ENCODE data around the gene FSCN2. TPM values are rescaled to one million over a fixed set of nuclear protein-coding genes. Genes with fewer than 3 reads are reported as not detected.

FSCN2 gene
- total and polyA plus RNA-seq, 5 donors from 2014 or later: 0.17 to 0.74 TPM; not detected in 3

- no peak for ATAC-seq (ENCODE audit: low read depth in 2 of 2)
- Mint-ChIP-seq H3K36me3 (no peaks in the 10 kb centered on the region), H3K4me3 (no peak overlapping the region), H3K4me1 (peaks cover 0 to 3% (median 0%) of the 10 kb centered on the region in 4 donors), H3K9me3 (no peaks in the 10 kb centered on the region), H3K27me3 (peaks cover 19% of the 10 kb centered on the region), H3K27ac (no peak overlapping the region)
- H3K36me3 ChIP-seq (ENCODE audit: control insufficient read depth, insufficient read depth, low read length): no peaks in the 10 kb centered on the region
- H3K27me3 ChIP-seq (ENCODE audit: control insufficient read depth, insufficient read depth, low read length): no peaks in the 10 kb centered on the region
- peak in 1 of 3 donors; percentile 43 for DNase-seq
- H3K27ac ChIP-seq (ENCODE audit: insufficient read depth, low read length, poor library complexity, severe bottlenecking): no peak overlapping the region
- H3K4me3 ChIP-seq (ENCODE audit: low read depth, low read length): no peak overlapping the region
- H3K9me3 ChIP-seq (ENCODE audit: control insufficient read depth in 2 of 2, low read length in 2 of 2): no peaks in the 10 kb centered on the region
- H3K4me1 ChIP-seq (ENCODE audit: control insufficient read depth, insufficient read depth, low read length, poor library complexity, severe bottlenecking): no peaks in the 10 kb centered on the region
Observed at GRCh38 chr17:81494626-81495377, 33.4 kb upstream of the FSCN2 start.

GRCh38 chr17:81498953-81499600, 29.1 kb upstream of the FSCN2 start:
- no peaks in the 10 kb centered on the region for H3K27me3 ChIP-seq (ENCODE audit: control insufficient read depth, insufficient read depth, low read length)
- H3K4me3 Mint-ChIP-seq: no peak overlapping the region
- no peaks in the 10 kb centered on the region for H3K36me3 Mint-ChIP-seq
- peaks cover 30% of the 10 kb centered on the region for H3K27me3 Mint-ChIP-seq
- no peak overlapping the region for H3K27ac Mint-ChIP-seq
- no peak overlapping the region for H3K27ac ChIP-seq (ENCODE audit: insufficient read depth, low read length, poor library complexity, severe bottlenecking)
- no peak for DNase-seq
- H3K9me3 Mint-ChIP-seq: no peaks in the 10 kb centered on the region
- no peaks in the 10 kb centered on the region for H3K36me3 ChIP-seq (ENCODE audit: control insufficient read depth, insufficient read depth, low read length)
- H3K4me1 Mint-ChIP-seq: no peaks in the 10 kb centered on the region
- H3K9me3 ChIP-seq (ENCODE audit: control insufficient read depth in 2 of 2, low read length in 2 of 2): no peaks in the 10 kb centered on the region
- no peaks in the 10 kb centered on the region for H3K4me1 ChIP-seq (ENCODE audit: control insufficient read depth, insufficient read depth, low read length, poor library complexity, severe bottlenecking)
- ATAC-seq (ENCODE audit: low read depth in 2 of 2): no peak
- H3K4me3 ChIP-seq (ENCODE audit: low read depth, low read length): no peak overlapping the region

GRCh38 chr17:81499601-81499970, 28.6 kb upstream of the FSCN2 start:
- H3K36me3 Mint-ChIP-seq: no peaks in the 10 kb centered on the region
- DNase-seq: no peak

GRCh38 chr17:81500047-81500446, 28.1 kb upstream of the FSCN2 start:
- Histone ChIP-seq H3K27me3 (ENCODE audit: control insufficient read depth, insufficient read depth, low read length) (no peaks in the 10 kb centered on the region), H3K36me3 (ENCODE audit: control insufficient read depth, insufficient read depth, low read length) (no peaks in the 10 kb centered on the region), H3K4me1 (ENCODE audit: control insufficient read depth, insufficient read depth, low read length, poor library complexity, severe bottlenecking) (no peaks in the 10 kb centered on the region), H3K4me3 (ENCODE audit: low read depth, low read length) (no peak overlapping the region), H3K27ac (ENCODE audit: insufficient read depth, low read length, poor library complexity, severe bottlenecking) (no peak overlapping the region), H3K9me3 (ENCODE audit: control insufficient read depth in 2 of 2, low read length in 2 of 2) (no peaks in the 10 kb centered on the region)
- ATAC-seq (ENCODE audit: low read depth in 2 of 2) (no peak), DNase-seq (no peak)
- no peak overlapping the region for H3K27ac Mint-ChIP-seq
- peaks cover 35% of the 10 kb centered on the region for H3K27me3 Mint-ChIP-seq
- no peaks in the 10 kb centered on the region for H3K4me1 Mint-ChIP-seq
- no peak overlapping the region for H3K4me3 Mint-ChIP-seq
- no peaks in the 10 kb centered on the region for H3K36me3 Mint-ChIP-seq
- H3K9me3 Mint-ChIP-seq: no peaks in the 10 kb centered on the region

More at GRCh38 chr17:81499601-81499970, 28.6 kb upstream of the FSCN2 start:
- no peak overlapping the region for H3K27ac ChIP-seq (ENCODE audit: insufficient read depth, low read length, poor library complexity, severe bottlenecking)
- no peaks in the 10 kb centered on the region for H3K4me1 Mint-ChIP-seq
- H3K4me1 ChIP-seq (ENCODE audit: control insufficient read depth, insufficient read depth, low read length, poor library complexity, severe bottlenecking): no peaks in the 10 kb centered on the region
- no peak for ATAC-seq (ENCODE audit: low read depth in 2 of 2)
- no peaks in the 10 kb centered on the region for H3K9me3 ChIP-seq (ENCODE audit: control insufficient read depth in 2 of 2, low read length in 2 of 2)
- H3K4me3 ChIP-seq (ENCODE audit: low read depth, low read length): no peak overlapping the region
- peaks cover 32% of the 10 kb centered on the region for H3K27me3 Mint-ChIP-seq
- no peak overlapping the region for H3K27ac Mint-ChIP-seq
- H3K4me3 Mint-ChIP-seq: no peak overlapping the region
- H3K27me3 ChIP-seq (ENCODE audit: control insufficient read depth, insufficient read depth, low read length): no peaks in the 10 kb centered on the region
- no peaks in the 10 kb centered on the region for H3K36me3 ChIP-seq (ENCODE audit: control insufficient read depth, insufficient read depth, low read length)
- no peaks in the 10 kb centered on the region for H3K9me3 Mint-ChIP-seq

GRCh38 chr17:81502471-81503017, 25.6 kb upstream of the FSCN2 start:
- Histone ChIP-seq H3K4me3 (ENCODE audit: low read depth, low read length) (no peak overlapping the region), H3K36me3 (ENCODE audit: control insufficient read depth, insufficient read depth, low read length) (no peaks in the 10 kb centered on the region), H3K9me3 (ENCODE audit: control insufficient read depth in 2 of 2, low read length in 2 of 2) (no peaks in the 10 kb centered on the region), H3K27ac (ENCODE audit: insufficient read depth, low read length, poor library complexity, severe bottlenecking) (no peak overlapping the region), H3K4me1 (ENCODE audit: control insufficient read depth, insufficient read depth, low read length, poor library complexity, severe bottlenecking) (peaks cover 1% of the 10 kb centered on the region), H3K27me3 (ENCODE audit: control insufficient read depth, insufficient read depth, low read length) (no peaks in the 10 kb centered on the region)
- Mint-ChIP-seq H3K9me3 (no peaks in the 10 kb centered on the region), H3K4me3 (no peak overlapping the region), H3K4me1 (peaks cover 0 to 2% (median under 1%) of the 10 kb centered on the region in 4 donors), H3K36me3 (no peaks in the 10 kb centered on the region), H3K27ac (no peak overlapping the region), H3K27me3 (peaks cover 21% of the 10 kb centered on the region)
- ATAC-seq (ENCODE audit: low read depth in 2 of 2) (no peak), DNase-seq (no peak)

- Histone ChIP-seq H3K9me3 (ENCODE audit: control insufficient read depth in 2 of 2, low read length in 2 of 2) (no peaks in the 10 kb centered on the region), H3K36me3 (ENCODE audit: control insufficient read depth, insufficient read depth, low read length) (no peaks in the 10 kb centered on the region), H3K4me3 (ENCODE audit: low read depth, low read length) (no peak overlapping the region), H3K27ac (ENCODE audit: insufficient read depth, low read length, poor library complexity, severe bottlenecking) (no peak overlapping the region), H3K27me3 (ENCODE audit: control insufficient read depth, insufficient read depth, low read length) (no peaks in the 10 kb centered on the region), H3K4me1 (ENCODE audit: control insufficient read depth, insufficient read depth, low read length, poor library complexity, severe bottlenecking) (peaks cover 10% of the 10 kb centered on the region)
- DNase-seq: no peak
- no peaks in the 10 kb centered on the region for H3K9me3 Mint-ChIP-seq
- H3K4me1 Mint-ChIP-seq: peaks cover 0 to 10% (median 5%) of the 10 kb centered on the region in 4 donors
- H3K36me3 Mint-ChIP-seq: peaks cover under 1% of the 10 kb centered on the region
- H3K27ac Mint-ChIP-seq: no peak overlapping the region
- peaks cover 17% of the 10 kb centered on the region for H3K27me3 Mint-ChIP-seq
- peak overlapping the region in 1 of 4 donors; percentile 84 for H3K4me3 Mint-ChIP-seq
- no peak for ATAC-seq (ENCODE audit: low read depth in 2 of 2)
Observed at GRCh38 chr17:81503619-81504018, 24.6 kb upstream of the FSCN2 start.

- Histone ChIP-seq H3K27ac (ENCODE audit: insufficient read depth, low read length, poor library complexity, severe bottlenecking) (peak overlapping the region; percentile 78), H3K4me1 (ENCODE audit: control insufficient read depth, insufficient read depth, low read length, poor library complexity, severe bottlenecking) (peaks cover 45% of the 10 kb centered on the region), H3K27me3 (ENCODE audit: control insufficient read depth, insufficient read depth, low read length) (no peaks in the 10 kb centered on the region), H3K9me3 (ENCODE audit: control insufficient read depth in 2 of 2, low read length in 2 of 2) (no peaks in the 10 kb centered on the region), H3K36me3 (ENCODE audit: control insufficient read depth, insufficient read depth, low read length) (peaks cover 31% of the 10 kb centered on the region), H3K4me3 (ENCODE audit: low read depth, low read length) (peak overlapping the region; percentile 86)
- Mint-ChIP-seq H3K27me3 (peaks cover 10% of the 10 kb centered on the region), H3K4me3 (peak overlapping the region; percentile 94 to 99 (median 97)), H3K4me1 (peaks cover 5 to 40% (median 22%) of the 10 kb centered on the region in 4 donors), H3K9me3 (peaks cover 0 to 5% (median 0%) of the 10 kb centered on the region in 7 donors), H3K27ac (peak overlapping the region; percentile 96 to 99 (median 97)), H3K36me3 (peaks cover 36% of the 10 kb centered on the region)
- ATAC-seq (ENCODE audit: low read depth in 2 of 2): no peak
- no peak for DNase-seq
Observed at GRCh38 chr17:81508639-81509206, 19.5 kb upstream of the FSCN2 start.
